Upper lobe of right lung (tissue), 1 donor: ENCODE data around the gene CFC1. TPM values are rescaled to one million over a fixed set of nuclear protein-coding genes. Genes with fewer than 3 reads are reported as not detected.
"Not testable (repeated sequence)": the region's sequence is repeated elsewhere in the genome, so short reads cannot be mapped to it uniquely, and the experiment has no call there.

Source experiments
- ATAC-seq: fragments of 200-7000 bp; cut with Tn5 transposase; one replicate; pipeline ENCODE4 v1.9.1; 2020; ENCODE audit warnings: mild to moderate bottlenecking, moderate library complexity
- DNase-seq: peaks from one replicate; pipeline ENCODE4 v3.0.0-alpha.2; 2020
- H3K27ac ChIP-seq: fragments of 200-600 bp; one replicate; pipeline ENCODE4 v1.8.0; 2022
- H3K27me3 ChIP-seq: fragments of 200-600 bp; one replicate; pipeline ENCODE4 v1.8.0; 2022; ENCODE audit warnings: mild to moderate bottlenecking
- H3K36me3 ChIP-seq: fragments of 200-600 bp; one replicate; pipeline ENCODE4 v1.8.0; 2022
- H3K4me1 ChIP-seq: fragments of 200-600 bp; one replicate; pipeline ENCODE4 v1.8.0; 2022
- H3K4me3 ChIP-seq: fragments of 200-600 bp; one replicate; pipeline ENCODE4 v1.8.0; 2022; ENCODE audit warnings: mild to moderate bottlenecking
- H3K9me3 ChIP-seq: fragments of 200-600 bp; one replicate; pipeline ENCODE4 v1.8.0; 2022
- intact Hi-C: fragments of 100-400 bp; cut with DNase I; formaldehyde crosslinking; loops from one replicate; pipeline ENCODE4 v1.11.0; 2022
- total RNA-seq: library from RNA; stranded (reverse); fragmentation: NEBNext Ultra II Directional; extraction: Animal tissue kit (Norgen Biotek cat#: 25700); gene quantifications from one replicate; pipeline ENCODE4 v1.2.1, GENCODE V29; 2021
- donor health status: DM: no; HTN: yes; CAD: no; lungs with severe emphysema.

Gene CFC1
- total RNA-seq, 1 donor from 2014 or later: 0.38 TPM

GRCh38 chr2:130594011-130594410 lies 5.4 kb downstream of the CFC1 start:
- DNase-seq: peak; percentile 17

GRCh38 chr2:130592791-130593414 lies 6.5 kb downstream of the CFC1 start:
- H3K9me3 ChIP-seq, H3K36me3 ChIP-seq, intact Hi-C loops, H3K4me3 ChIP-seq, H3K27me3 ChIP-seq, H3K4me1 ChIP-seq, H3K27ac ChIP-seq: not testable (repeated sequence)
- DNase-seq (peak; percentile 11), ATAC-seq (peak; percentile 6)

More at GRCh38 chr2:130594011-130594410, 5.4 kb downstream of the CFC1 start:
- H3K27ac ChIP-seq, intact Hi-C loops, H3K4me1 ChIP-seq, H3K4me3 ChIP-seq, H3K9me3 ChIP-seq, H3K36me3 ChIP-seq, H3K27me3 ChIP-seq, ATAC-seq: not testable (repeated sequence)

GRCh38 chr2:130590842-130591359 lies 8.5 kb downstream of the CFC1 start:
- H3K27me3 ChIP-seq, H3K4me3 ChIP-seq, intact Hi-C loops, H3K4me1 ChIP-seq, H3K36me3 ChIP-seq, H3K27ac ChIP-seq, H3K9me3 ChIP-seq: not testable (repeated sequence)
- DNase-seq (peak; percentile 40), ATAC-seq (peak; percentile 9)

- H3K4me3 ChIP-seq, H3K36me3 ChIP-seq, H3K4me1 ChIP-seq, H3K9me3 ChIP-seq, DNase-seq, ATAC-seq, intact Hi-C loops, H3K27me3 ChIP-seq, H3K27ac ChIP-seq: not testable (repeated sequence)
These were observed 9.1 kb downstream of the CFC1 start for GRCh38 chr2:130590170-130590841.

GRCh38 chr2:130588688-130589458 lies 10.5 kb downstream of the CFC1 start:
- H3K4me1 ChIP-seq, H3K27me3 ChIP-seq, H3K36me3 ChIP-seq, intact Hi-C loops, H3K9me3 ChIP-seq, H3K27ac ChIP-seq, ATAC-seq, H3K4me3 ChIP-seq: not testable (repeated sequence)
- peak; percentile 19 for DNase-seq

- H3K36me3 ChIP-seq, intact Hi-C loops, H3K4me3 ChIP-seq, H3K4me1 ChIP-seq, H3K27me3 ChIP-seq, H3K9me3 ChIP-seq, H3K27ac ChIP-seq, ATAC-seq: not testable (repeated sequence)
- DNase-seq: peak; percentile 7
These were observed 14.6 kb downstream of the CFC1 start for GRCh38 chr2:130584726-130585125.

- H3K4me1 ChIP-seq, H3K27ac ChIP-seq, H3K9me3 ChIP-seq, H3K36me3 ChIP-seq, DNase-seq, H3K27me3 ChIP-seq, intact Hi-C loops, ATAC-seq, H3K4me3 ChIP-seq: not testable (repeated sequence)
These were observed 15.8 kb downstream of the CFC1 start for GRCh38 chr2:130583582-130583981.

- H3K9me3 ChIP-seq, intact Hi-C loops, H3K27ac ChIP-seq, H3K27me3 ChIP-seq, H3K4me1 ChIP-seq, H3K36me3 ChIP-seq, ATAC-seq, H3K4me3 ChIP-seq: not testable (repeated sequence)
- DNase-seq: peak; percentile 12
These were observed 16.4 kb downstream of the CFC1 start for GRCh38 chr2:130582970-130583369.

- H3K9me3 ChIP-seq, H3K4me3 ChIP-seq, H3K36me3 ChIP-seq, H3K4me1 ChIP-seq, H3K27ac ChIP-seq, ATAC-seq, H3K27me3 ChIP-seq, intact Hi-C loops: not testable (repeated sequence)
- DNase-seq: peak; percentile 37
These were observed 17.9 kb downstream of the CFC1 start for GRCh38 chr2:130581491-130581890.

- H3K4me3 ChIP-seq, H3K27me3 ChIP-seq, intact Hi-C loops, H3K9me3 ChIP-seq, ATAC-seq, H3K4me1 ChIP-seq, H3K36me3 ChIP-seq, H3K27ac ChIP-seq: not testable (repeated sequence)
- DNase-seq: peak; percentile 56
These were observed 20.3 kb downstream of the CFC1 start for GRCh38 chr2:130579121-130579520.

- intact Hi-C loops, H3K4me1 ChIP-seq, ATAC-seq, H3K27ac ChIP-seq, DNase-seq, H3K9me3 ChIP-seq, H3K36me3 ChIP-seq, H3K27me3 ChIP-seq, H3K4me3 ChIP-seq: not testable (repeated sequence)
These were observed 21.8 kb downstream of the CFC1 start for GRCh38 chr2:130577559-130577958.

- H3K4me3 ChIP-seq, H3K27me3 ChIP-seq, intact Hi-C loops, H3K27ac ChIP-seq, DNase-seq, H3K9me3 ChIP-seq, H3K36me3 ChIP-seq, H3K4me1 ChIP-seq: not testable (repeated sequence)
- ATAC-seq: peak; percentile 4
These were observed 23.1 kb downstream of the CFC1 start for GRCh38 chr2:130576209-130576784.

GRCh38 chr2:130574230-130574629 lies 25.1 kb downstream of the CFC1 start:
- ATAC-seq, intact Hi-C loops: not testable (repeated sequence)
- peak; percentile 13 for DNase-seq

GRCh38 chr2:130571929-130572328 lies 27.4 kb downstream of the CFC1 start:
- H3K36me3 ChIP-seq, H3K4me1 ChIP-seq, H3K27me3 ChIP-seq, intact Hi-C loops, H3K27ac ChIP-seq, H3K4me3 ChIP-seq, ATAC-seq, DNase-seq, H3K9me3 ChIP-seq: not testable (repeated sequence)

More at GRCh38 chr2:130574230-130574629, 25.1 kb downstream of the CFC1 start:
- H3K9me3 ChIP-seq, H3K27me3 ChIP-seq, H3K4me1 ChIP-seq, H3K27ac ChIP-seq, H3K36me3 ChIP-seq, H3K4me3 ChIP-seq: not testable (repeated sequence)
